Iris pigment epithelial cell (primary cell): Measurements from ENCODE around the gene SPATC1L.
"Not testable (repeated sequence)": the region's sequence is repeated elsewhere in the genome, so short reads cannot be mapped to it uniquely, and the experiment has no call there.

Experiments used
- DNase-seq: peaks from one replicate; pipeline ENCODE4 v3.0.0-alpha.2; 2011; ENCODE audit warnings: low read depth

The SPATC1L gene

DNA sequence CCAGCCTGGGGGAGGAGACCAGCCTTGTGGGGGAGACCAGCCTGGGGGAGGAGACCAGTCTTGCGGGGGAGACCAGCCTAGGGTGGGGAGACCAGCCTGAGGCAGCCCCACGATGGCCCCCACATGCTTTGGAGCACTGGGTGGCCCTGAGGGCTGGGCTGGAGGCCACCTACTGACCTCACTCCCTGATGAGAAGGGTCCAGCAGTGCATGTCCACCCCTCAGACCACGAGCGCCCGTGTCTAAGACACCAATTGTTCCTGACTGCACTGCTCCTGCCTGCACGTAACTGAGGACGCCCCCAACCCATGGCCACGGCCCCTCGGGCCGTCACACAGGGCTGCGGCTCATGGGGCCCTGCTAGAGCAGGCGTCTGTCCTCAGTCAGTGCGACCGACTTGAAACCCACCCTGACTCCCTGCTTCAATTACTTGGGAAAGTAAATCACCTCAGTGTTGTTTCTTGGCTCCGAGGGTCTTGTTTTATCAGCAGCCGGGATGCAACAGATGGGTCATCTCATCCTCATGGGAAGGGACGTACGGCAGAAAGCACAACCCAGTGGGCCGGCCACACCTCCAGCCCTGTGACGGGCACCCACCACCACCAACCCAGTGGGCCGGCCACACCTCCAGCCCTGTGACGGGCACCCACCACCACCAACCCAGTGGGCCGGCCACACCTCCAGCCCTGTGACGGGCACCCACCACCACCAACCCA, at the start of gene SPATC1L:
Gene SPATC1L (minus strand): TSS at position 550 of the 715 bp plus-strand sequence. CDS start 1,643 bp downstream, outside the sequence.
- peak; percentile 80 for DNase-seq

GRCh38 chr21:46229923-46230260, 45.6 kb upstream of the SPATC1L start:
- DNase-seq = no peak

- peak; percentile 7 for DNase-seq
Observed at GRCh38 chr21:46229133-46229922, 45.1 kb upstream of the SPATC1L start.

- DNase-seq = peak; percentile 98
Observed at GRCh38 chr21:46228345-46229051, 44.2 kb upstream of the SPATC1L start, which contains the start of gene LSS. TSS of gene LSS (minus strand) at chr21:46228774. CDS start at chr21:46228745, 29 bp downstream.

GRCh38 chr21:46227811-46228344, 43.6 kb upstream of the SPATC1L start:
- peak; percentile 8 for DNase-seq

DNA sequence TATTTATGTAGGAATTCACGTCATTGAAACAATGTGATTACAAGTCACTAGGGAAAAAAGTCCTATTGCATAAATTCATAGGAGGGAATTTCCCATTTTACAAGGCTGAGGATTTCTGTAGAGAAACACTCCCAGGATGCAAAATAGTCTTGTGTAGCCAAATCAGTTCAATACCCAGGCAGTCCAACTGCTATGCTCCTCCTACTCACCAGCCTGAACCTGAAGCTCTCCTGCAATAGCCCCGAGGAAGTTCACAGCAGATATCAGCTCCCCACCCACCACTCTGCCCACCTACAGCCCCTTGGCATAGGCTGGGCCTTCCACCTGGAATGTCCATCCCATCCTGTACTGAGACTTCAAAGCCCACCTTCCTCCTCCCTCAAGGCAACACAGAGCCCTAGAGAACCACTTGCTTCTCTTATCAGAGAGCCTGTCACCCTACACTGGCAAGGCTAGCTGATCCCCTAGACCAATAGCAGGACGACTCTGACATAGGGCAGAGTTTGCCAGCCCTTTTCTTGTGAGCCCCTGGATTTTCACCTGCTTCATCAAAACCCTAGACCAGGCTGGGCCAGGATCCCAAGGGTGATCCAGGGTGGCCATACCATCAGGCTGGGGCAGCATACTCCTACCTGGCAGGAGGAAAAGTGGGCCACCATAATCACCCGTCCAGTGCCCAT, 42.8 kb upstream of the SPATC1L start:
- DNase-seq = peak; percentile 81

DNA sequence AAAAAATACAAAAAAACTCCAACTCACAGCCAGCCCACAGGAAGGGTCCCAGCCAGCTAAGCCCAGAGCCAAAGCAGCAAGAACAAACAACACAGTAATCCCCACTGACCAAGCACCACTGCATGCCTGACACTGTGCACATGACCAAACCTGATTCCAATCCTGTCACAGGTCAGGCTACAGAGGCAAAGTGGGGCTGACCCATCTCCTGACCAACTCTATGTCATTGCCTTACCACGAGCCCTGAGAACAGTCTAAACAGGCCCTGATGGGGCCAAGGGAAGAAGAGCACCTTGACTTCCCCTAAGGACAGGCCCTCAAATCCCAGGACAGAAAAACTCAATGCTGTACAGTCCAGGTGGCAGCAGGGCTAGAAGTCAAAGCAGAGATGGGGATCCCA, 41.9 kb upstream of the SPATC1L start:
- DNase-seq = peak; percentile 48

DNA sequence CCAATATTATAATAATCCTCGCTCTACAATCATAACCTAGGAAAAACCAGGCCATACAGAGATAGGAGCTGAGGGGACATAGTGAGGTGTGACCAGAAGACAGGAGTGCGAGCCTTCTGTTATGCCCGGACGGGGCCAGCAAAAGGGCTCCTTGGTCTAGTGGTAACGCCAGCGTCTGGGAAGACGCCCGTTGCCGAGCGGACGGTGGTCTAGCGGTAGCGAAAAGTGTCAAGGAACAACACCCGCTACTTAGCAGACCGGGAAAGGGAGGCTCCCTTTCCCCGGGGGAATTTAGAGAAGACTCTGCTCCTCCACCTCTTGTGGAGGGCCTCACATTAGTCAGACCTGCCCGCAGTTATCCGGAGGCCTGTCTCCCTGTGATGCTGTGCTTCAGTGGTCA, 39.4 kb upstream of the SPATC1L start:
- not testable (repeated sequence) for DNase-seq

- DNase-seq = no peak
Observed at GRCh38 chr21:46223217-46223616, 39.0 kb upstream of the SPATC1L start.

DNA sequence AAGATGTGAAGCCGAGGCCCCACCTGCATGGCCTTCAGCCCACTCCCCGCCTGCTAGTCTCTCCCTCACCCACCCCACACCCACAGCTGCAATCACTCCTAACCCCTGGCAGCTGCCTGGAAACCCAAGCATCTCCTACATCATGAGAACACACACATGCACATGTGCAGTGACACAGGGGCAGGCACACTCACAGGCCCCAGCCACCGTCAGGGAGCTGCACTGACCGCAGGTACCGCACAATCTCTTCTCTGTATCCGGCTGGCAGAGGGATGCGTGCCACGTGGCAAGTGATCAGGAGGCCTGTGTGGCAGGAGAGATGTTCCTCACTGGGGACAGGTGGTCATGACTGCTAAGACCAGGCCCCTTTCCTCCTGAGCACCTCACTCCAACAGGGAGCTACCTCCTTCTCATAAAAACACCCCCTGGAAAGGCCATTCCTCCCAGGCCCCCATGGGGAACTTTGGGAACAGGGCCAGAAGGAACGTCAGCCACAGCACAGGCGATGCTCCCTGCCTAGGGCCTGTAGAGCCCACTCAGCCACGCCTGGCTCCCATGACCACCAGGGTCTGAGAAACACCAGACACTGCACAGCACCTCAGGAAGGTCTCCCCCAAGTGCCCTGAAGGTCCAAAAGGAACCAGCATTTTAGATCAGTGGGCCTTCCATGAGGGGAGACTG, 38.3 kb upstream of the SPATC1L start:
- no peak for DNase-seq

GRCh38 chr21:46221664-46222435, 37.6 kb upstream of the SPATC1L start:
- DNase-seq = no peak

- DNase-seq = no peak
Observed at GRCh38 chr21:46220847-46221246, 36.6 kb upstream of the SPATC1L start.

DNA sequence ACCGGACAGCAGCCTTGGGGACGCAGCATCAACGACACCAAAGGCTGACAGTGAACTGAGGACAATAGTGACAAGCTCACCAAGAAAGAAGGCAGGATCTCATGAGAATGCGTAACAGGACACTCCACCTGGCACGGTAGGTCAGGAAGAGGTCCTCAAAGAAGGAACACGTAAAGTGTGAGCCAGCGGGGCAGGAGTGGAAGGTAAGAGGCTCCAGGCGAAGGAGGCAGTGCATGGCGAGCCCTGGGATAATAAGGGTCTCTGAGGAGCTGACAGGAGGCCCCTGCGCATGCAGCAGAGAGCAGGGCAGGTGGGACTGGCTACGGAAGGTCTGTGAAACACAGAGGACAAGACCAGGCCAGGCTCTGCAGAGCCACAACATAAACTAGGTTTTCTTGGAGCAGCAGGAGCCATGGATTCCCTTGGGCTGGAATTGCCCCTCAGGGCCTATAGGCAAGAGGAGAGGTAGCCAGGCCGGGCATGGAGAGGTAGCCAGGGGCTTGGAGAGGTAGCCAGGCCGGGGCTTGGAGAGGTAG, 36.1 kb upstream of the SPATC1L start:
- no peak for DNase-seq

GRCh38 chr21:46219591-46220239, 35.5 kb upstream of the SPATC1L start:
- no peak for DNase-seq

DNA sequence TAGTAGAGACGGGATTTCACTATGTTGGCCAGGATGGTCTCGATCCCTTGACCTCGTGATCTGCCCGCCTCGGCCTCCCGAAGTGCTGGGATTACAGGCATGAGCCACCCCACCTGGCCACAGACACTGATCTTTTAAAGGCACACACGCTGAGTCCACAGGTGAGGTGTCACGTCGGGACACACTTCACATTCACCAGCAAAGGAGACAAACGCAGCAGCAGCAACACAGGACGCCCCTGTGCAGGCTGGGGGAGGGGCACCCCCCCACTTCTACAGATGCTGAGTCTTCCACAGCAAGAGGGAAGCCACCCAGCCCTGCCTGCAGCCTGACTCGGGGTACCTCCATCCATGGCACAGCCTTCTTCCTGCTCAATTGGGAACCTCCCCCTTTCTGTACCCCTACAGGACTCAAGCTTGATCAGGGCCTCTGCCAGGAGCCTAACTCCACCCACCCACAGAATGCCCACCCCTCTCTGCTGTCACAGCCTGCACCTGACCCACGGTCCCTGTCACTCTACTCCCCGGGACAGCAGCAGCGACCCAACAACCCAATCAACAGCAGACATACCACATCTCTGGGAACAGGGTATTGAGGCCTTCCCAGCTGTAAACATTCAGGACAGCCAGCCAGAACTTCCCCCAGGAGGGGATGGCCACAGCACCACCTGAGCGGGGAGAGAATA, 34.8 kb upstream of the SPATC1L start:
- no peak for DNase-seq

DNA sequence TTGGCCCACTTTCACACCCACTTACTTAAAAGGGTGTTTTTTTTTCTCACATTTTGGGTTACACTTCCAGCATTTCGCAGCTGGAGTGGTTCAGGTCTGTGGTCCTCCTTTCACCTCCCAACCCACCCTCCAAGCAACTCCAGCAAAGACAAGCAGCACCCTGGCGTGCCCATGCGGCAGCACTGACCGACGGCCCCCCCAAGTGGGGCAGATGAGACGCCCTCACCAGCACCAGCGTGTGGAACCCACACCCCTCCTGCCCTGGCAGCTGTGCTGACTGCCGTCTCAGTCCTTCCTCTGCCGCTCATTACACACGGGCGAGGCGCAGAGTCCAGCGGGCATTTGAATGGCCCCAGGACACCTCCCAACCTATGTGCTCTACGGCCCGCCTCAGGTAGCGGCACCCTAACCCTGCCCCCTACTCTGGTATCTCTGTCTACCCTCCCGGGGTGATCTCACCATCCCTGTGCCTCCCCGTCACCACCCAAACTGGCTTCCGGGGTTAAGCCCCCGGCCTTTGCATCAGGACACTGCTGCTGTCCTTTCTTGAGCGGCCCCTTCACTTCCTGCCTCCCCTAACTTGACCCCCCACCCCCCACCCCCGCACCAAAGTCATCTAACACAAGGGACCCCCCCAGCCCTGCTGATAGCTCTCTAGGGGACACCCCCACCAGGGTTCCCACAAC, 33.4 kb upstream of the SPATC1L start:
- no peak for DNase-seq

DNA sequence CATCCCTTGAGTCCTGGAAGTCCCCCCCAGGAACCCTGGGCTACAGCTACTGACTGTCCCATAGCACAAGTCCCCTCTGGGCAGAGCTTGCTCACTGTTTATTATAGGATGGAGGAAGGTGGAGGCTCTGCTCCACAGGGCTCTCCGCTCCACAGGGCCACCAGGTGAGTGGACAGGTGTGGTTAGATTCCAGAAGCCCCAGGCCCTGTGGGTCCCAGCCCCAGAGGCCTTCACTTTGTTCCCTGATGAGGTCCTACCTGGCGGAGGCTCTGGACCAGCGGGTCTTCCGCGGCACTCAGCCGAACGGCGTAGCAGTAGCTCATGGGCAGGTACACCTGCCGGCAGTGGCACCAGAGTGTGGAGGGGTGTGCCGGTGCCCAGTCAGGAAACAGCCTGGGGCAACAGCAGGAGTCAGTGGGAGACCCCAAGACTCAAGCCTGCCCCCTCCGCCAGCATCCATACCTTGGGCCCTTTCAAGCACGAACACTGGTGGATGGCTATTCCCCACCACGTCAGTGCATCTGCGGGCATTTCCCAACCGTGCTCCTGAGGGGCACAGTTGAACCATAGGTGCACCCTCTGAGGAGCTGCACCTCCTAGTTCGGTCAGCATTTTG, 32.0 kb upstream of the SPATC1L start:
- DNase-seq = no peak
